ENCODE data around the gene CSTPP1. TPM values are rescaled to one million over a fixed set of nuclear protein-coding genes. Genes with fewer than 3 reads are reported as not detected.

CSTPP1 gene
- total RNA-seq, 1 donor from 2014 or later = 29.6 TPM

DNA sequence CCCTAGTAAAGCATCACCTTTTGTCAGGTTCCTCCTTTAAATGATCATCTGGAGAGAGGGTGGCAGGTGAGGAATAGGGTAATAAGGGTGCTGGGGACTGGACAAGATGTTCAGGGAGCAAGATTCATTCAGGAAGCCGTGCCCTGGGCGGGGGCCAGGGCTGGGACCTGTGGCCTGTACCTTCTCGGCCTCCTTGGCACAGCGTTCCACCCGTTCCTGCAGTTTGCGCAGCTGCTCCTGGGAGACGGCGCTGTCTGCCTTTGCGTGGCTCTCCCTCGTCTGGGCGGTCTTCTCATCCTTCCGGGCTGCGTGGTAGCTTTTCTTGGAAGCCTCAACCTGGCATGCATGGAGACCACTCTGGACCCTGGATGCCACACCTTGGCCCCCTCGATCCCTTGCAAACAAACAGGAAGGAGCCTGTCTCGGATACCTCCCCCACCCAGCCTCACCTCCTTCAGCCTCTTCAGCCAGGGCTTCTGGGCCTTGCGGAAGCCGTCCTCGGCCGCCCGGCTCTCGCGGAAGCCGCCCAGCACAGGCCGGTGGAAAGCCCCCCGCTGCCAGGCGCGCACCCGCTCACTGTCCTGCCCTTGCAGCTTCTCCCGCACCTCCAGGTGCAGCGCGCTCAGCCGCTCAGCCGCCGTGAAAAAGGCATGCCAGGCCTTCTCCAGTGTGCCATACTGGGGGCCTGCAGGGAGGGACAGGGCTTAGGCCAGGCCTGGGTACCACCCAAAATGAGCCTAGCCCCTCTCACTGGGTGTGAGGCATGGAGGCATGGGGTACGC is 243.6 kb downstream of the CSTPP1 start:
- Histone ChIP-seq H3K9me3 (ENCODE audit: insufficient read depth, low read depth, low read length) (no peaks in the 10 kb centered on the region), H3K4me3 (ENCODE audit: insufficient read depth, low read depth, low read length) (no peak overlapping the region), H3K27ac (ENCODE audit: low read depth, low read length) (no peak overlapping the region), H3K4me2 (ENCODE audit: low read length) (no peak overlapping the region), H3K79me2 (ENCODE audit: insufficient read depth, low read length) (peaks cover 45% of the 10 kb centered on the region), H3K9ac (ENCODE audit: low read length) (no peak overlapping the region), H3K4me1 (ENCODE audit: insufficient read depth, low read length) (peaks cover 26% of the 10 kb centered on the region), H2AFZ (ENCODE audit: low read depth, low read length) (no peak overlapping the region), H4K20me1 (ENCODE audit: insufficient read depth, low read length) (peaks cover 25% of the 10 kb centered on the region), H3K27me3 (ENCODE audit: insufficient read depth, low read length) (no peaks in the 10 kb centered on the region), H3K36me3 (ENCODE audit: insufficient read depth, low read length) (peaks cover 8% of the 10 kb centered on the region)
- FAIRE-seq (no peak), DNase-seq (ENCODE audit: low read depth) (no peak)
- Mint-ChIP-seq H3K36me3 (ENCODE audit: low read depth, unreplicated experiment) (peaks cover 10% of the 10 kb centered on the region), H3K27ac (ENCODE audit: unreplicated experiment) (no peak overlapping the region), H3K9me3 (ENCODE audit: unreplicated experiment) (no peaks in the 10 kb centered on the region), H3K4me1 (ENCODE audit: low read depth, unreplicated experiment) (peaks cover 10% of the 10 kb centered on the region), H3K27me3 (ENCODE audit: low read depth, unreplicated experiment) (no peaks in the 10 kb centered on the region), H3K4me3 (ENCODE audit: unreplicated experiment) (no peak overlapping the region)
- TF ChIP-seq, protein P1, sequence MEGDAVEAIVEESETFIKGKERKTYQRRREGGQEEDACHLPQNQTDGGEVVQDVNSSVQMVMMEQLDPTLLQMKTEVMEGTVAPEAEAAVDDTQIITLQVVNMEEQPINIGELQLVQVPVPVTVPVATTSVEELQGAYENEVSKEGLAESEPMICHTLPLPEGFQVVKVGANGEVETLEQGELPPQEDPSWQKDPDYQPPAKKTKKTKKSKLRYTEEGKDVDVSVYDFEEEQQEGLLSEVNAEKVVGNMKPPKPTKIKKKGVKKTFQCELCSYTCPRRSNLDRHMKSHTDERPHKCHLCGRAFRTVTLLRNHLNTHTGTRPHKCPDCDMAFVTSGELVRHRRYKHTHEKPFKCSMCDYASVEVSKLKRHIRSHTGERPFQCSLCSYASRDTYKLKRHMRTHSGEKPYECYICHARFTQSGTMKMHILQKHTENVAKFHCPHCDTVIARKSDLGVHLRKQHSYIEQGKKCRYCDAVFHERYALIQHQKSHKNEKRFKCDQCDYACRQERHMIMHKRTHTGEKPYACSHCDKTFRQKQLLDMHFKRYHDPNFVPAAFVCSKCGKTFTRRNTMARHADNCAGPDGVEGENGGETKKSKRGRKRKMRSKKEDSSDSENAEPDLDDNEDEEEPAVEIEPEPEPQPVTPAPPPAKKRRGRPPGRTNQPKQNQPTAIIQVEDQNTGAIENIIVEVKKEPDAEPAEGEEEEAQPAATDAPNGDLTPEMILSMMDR (IDR thresholded peaks at IDR 0.05; ENCODE audit: insufficient read depth, low read depth, low read length) = no peak
- no peak for TF ChIP-seq EZH2 (IDR thresholded peaks at IDR 0.05; ENCODE audit: insufficient read depth, low read length)

DNA sequence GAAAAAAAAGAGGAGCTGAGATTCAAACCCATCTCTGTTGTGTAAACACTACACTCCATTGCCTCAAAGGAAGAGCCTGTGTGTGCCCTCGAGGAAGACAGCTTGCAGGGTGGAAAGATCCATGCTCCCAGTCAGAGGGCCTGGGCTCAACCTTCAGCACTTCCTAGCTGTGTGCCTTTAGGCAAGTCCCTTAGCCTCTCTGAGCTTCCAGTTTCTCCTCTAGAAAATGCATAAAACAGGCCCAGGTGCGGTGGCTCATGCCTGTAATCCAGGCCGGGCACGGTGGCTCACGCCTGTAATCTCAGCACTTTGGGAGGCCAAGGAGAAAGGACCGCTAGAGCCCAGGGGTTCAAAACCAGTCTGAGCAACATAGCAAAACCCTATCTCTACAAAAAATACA is 244.7 kb downstream of the CSTPP1 start:
- Histone ChIP-seq H3K4me1 (ENCODE audit: insufficient read depth, low read length) (peaks cover 18% of the 10 kb centered on the region), H3K36me3 (ENCODE audit: insufficient read depth, low read length) (peaks cover 8% of the 10 kb centered on the region), H2AFZ (ENCODE audit: low read depth, low read length) (no peak overlapping the region), H3K9ac (ENCODE audit: low read length) (no peak overlapping the region), H4K20me1 (ENCODE audit: insufficient read depth, low read length) (peaks cover 15% of the 10 kb centered on the region), H3K4me3 (ENCODE audit: insufficient read depth, low read depth, low read length) (no peak overlapping the region), H3K9me3 (ENCODE audit: insufficient read depth, low read depth, low read length) (no peaks in the 10 kb centered on the region), H3K4me2 (ENCODE audit: low read length) (no peak overlapping the region), H3K79me2 (ENCODE audit: insufficient read depth, low read length) (peaks cover 43% of the 10 kb centered on the region), H3K27me3 (ENCODE audit: insufficient read depth, low read length) (no peaks in the 10 kb centered on the region), H3K27ac (ENCODE audit: low read depth, low read length) (no peak overlapping the region)
- DNase-seq (ENCODE audit: low read depth) (no peak), FAIRE-seq (no peak)
- peaks cover 3% of the 10 kb centered on the region for H3K4me1 Mint-ChIP-seq (ENCODE audit: low read depth, unreplicated experiment)
- no peaks in the 10 kb centered on the region for H3K27me3 Mint-ChIP-seq (ENCODE audit: low read depth, unreplicated experiment)
- no peak for TF ChIP-seq EZH2 (IDR thresholded peaks at IDR 0.05; ENCODE audit: insufficient read depth, low read length)
- TF ChIP-seq, protein P1 (IDR thresholded peaks at IDR 0.05; ENCODE audit: insufficient read depth, low read depth, low read length) = no peak
- H3K9me3 Mint-ChIP-seq (ENCODE audit: unreplicated experiment) = no peaks in the 10 kb centered on the region
- peaks cover 10% of the 10 kb centered on the region for H3K36me3 Mint-ChIP-seq (ENCODE audit: low read depth, unreplicated experiment)
- H3K4me3 Mint-ChIP-seq (ENCODE audit: unreplicated experiment) = no peak overlapping the region
- no peak overlapping the region for H3K27ac Mint-ChIP-seq (ENCODE audit: unreplicated experiment)

DNA sequence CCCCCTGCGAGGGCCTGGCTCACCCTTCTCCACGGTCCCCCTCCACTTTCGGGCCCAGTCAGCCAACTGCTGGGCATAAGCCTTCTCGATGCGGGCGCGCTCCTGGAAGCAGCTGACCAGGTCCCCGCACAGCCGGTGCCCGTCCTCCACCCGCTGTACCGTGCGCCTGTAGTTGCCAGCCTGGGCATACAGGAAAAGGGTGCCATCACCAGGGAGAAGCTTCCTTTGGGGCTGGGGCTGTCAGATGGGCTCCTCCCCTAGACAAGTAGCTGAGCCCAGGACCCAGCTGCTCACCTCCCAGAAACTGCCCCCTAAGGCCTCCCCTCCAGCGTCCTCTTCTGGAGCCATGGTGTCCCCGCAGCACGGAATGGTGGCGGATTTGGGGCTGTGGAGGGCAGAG is 245.8 kb downstream of the CSTPP1 start:
- Mint-ChIP-seq H3K4me3 (ENCODE audit: unreplicated experiment) (no peak overlapping the region), H3K4me1 (ENCODE audit: low read depth, unreplicated experiment) (peaks cover 7% of the 10 kb centered on the region), H3K9me3 (ENCODE audit: unreplicated experiment) (no peaks in the 10 kb centered on the region), H3K36me3 (ENCODE audit: low read depth, unreplicated experiment) (peaks cover 10% of the 10 kb centered on the region), H3K27me3 (ENCODE audit: low read depth, unreplicated experiment) (no peaks in the 10 kb centered on the region), H3K27ac (ENCODE audit: unreplicated experiment) (no peak overlapping the region)
- peaks cover 15% of the 10 kb centered on the region for H4K20me1 ChIP-seq (ENCODE audit: insufficient read depth, low read length)
- peaks cover 39% of the 10 kb centered on the region for H3K79me2 ChIP-seq (ENCODE audit: insufficient read depth, low read length)
- no peak overlapping the region for H3K27ac ChIP-seq (ENCODE audit: low read depth, low read length)
- H3K4me1 ChIP-seq (ENCODE audit: insufficient read depth, low read length) = peaks cover 26% of the 10 kb centered on the region
- peaks cover 8% of the 10 kb centered on the region for H3K36me3 ChIP-seq (ENCODE audit: insufficient read depth, low read length)
- TF ChIP-seq, protein P1 (IDR thresholded peaks at IDR 0.05; ENCODE audit: insufficient read depth, low read depth, low read length) = no peak
- TF ChIP-seq EZH2 (IDR thresholded peaks at IDR 0.05; ENCODE audit: insufficient read depth, low read length) = no peak
- DNase-seq (ENCODE audit: low read depth) = no peak
- no peaks in the 10 kb centered on the region for H3K9me3 ChIP-seq (ENCODE audit: insufficient read depth, low read depth, low read length)
- H3K4me3 ChIP-seq (ENCODE audit: insufficient read depth, low read depth, low read length) = no peak overlapping the region
- no peak for FAIRE-seq
- no peak overlapping the region for H2AFZ ChIP-seq (ENCODE audit: low read depth, low read length)
- no peak overlapping the region for H3K4me2 ChIP-seq (ENCODE audit: low read length)
- no peaks in the 10 kb centered on the region for H3K27me3 ChIP-seq (ENCODE audit: insufficient read depth, low read length)
- H3K9ac ChIP-seq (ENCODE audit: low read length) = no peak overlapping the region
